ENCODE results near the gene MTMR2.

The MTMR2 gene

GRCh38 chr11:95918056-95918455 is 5.9 kb downstream of the MTMR2 start:
- no peak for DNase-seq

DNA sequence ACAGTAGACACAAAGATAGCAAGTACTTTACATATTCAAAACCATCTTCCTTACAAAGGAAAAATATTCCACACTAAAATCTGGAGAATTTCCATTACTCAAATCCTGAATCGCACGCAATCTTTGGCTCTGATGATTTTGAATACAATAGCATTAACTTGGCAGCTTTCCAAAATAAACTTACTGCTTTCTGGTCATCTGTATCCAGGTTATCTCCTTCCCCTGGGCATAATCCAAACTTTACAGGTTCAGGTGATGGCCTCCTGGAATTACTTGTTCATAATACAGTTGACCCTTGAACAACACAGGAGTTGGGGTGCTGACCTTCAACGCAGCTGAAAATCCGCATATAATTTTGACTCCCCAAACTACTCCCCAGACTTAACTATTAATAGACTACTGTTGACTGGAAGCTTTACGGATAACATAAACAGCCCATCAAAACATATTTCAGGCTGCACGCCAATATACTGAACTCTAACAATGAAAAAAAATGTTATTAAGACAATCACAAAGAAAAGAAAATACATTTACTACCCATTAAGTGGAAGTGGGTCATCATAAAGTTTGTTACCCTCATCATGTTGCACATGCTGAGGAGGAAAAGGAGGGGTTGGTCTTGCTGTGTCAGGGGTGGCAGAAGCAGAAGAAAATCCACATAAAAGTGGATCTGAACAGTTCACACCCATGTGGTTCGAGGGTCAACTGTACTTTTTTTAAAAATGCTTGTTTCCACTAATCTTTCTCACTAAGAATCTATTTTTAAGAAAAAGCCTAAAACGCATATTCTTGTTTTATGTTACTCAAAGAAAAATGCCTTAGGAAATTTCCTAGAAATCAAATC is 6.5 kb downstream of the MTMR2 start:
- DNase-seq: no peak

- DNase-seq: no peak
These were observed 7.9 kb downstream of the MTMR2 start for GRCh38 chr11:95916049-95916448.

DNA sequence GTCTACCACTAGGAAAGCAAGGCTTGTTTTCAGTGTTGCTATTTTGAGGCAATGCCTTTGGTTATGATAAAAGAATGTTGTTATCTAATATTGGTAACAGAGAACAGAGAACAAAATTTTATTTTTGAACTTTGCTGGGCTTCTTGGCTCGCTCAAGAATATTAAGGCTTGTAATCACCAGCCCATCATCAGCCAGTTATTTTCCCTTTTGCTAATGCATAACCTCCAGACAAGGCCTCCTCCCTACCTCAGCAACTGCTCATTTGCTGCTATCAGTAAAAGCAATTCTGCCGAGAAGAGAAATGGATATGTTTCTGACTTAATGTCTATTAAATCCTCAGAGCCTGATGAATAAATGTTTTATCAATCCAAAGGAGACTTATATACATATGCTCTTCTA is 8.9 kb downstream of the MTMR2 start:
- DNase-seq: no peak

DNA sequence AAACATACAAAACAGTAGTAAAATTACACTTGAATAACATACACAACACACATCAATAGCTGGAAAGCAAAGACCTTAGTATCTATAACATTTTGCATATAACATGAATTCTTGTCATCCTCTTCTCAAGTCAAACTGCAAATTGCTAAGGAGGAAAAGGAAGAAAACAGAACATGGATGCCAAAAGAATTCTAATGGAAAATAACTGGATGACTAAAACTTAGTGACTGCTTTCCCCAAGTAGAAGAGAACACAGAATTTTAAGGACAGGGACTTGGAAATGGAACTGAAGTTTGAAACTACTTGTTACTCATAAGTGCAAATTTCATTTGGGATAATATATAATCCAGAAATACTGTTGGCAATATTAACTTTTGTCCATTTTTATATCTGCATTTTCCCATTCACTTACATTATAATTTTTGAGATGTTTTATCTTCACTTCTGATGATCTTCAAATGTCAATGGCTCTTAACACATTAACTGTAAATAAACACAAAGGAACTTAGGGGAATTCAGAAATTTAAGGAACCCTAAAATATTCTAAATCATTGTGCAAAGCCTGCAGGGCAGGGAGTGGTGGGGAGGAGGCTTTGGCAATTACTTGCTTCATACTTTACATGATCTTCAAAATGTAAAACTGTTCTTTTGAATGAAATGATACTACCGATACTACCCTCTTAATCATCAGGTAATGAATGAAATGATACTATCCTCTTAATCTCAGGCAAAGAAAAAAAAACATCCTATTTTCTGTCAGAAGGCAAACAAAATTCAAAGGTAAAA is 9.9 kb downstream of the MTMR2 start:
- no peak for DNase-seq

DNA sequence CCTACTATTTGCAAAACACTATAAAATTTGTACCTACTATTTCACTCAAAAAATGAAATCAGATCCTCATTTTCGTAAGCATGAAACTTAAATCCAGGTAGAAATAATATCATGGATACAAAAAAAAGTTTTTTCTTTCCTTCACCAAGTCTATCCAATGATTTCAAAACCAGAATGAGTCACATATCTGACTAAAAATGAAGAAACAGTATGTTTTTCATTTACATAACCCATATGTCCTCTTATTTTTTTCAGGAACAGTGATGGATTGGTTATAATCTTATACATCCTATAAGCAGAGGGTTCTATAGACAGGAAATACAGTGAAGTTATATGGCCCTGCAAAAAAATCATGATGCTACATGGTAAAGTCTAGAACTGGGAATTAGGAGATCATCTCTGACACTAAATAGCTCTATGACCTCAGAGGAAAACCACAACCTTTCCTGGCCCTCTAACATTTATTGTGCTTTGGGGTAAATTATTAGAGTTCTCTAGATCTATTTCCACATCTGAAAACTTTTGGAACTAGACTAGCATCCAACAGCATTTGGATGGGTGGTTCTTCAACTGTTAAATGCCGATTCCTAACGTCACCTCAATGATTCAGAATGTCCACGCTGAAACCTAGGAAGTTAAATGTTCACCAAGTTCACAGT is 10.9 kb downstream of the MTMR2 start:
- no peak for DNase-seq

DNA sequence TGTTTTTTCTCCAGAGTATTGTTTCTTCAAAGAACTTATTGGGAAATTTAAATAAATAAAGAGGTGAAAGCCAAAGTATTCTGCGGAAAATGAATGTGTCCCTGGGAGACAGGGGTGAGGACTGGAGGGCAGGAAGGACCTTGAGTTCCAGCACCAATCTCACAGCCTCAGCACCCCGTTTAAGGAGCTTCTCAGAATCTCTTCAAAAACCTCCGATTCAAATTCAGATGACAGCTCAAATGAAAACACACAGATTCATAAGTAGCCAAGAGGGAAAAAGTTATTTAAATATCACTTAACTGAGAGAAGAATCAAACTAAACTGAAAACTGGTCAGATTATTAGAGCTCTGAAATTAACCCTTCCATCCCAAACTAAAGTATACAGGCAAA is 12.5 kb downstream of the MTMR2 start:
- peak in 2 of 51 donors; percentile 12 to 54 for DNase-seq

DNA sequence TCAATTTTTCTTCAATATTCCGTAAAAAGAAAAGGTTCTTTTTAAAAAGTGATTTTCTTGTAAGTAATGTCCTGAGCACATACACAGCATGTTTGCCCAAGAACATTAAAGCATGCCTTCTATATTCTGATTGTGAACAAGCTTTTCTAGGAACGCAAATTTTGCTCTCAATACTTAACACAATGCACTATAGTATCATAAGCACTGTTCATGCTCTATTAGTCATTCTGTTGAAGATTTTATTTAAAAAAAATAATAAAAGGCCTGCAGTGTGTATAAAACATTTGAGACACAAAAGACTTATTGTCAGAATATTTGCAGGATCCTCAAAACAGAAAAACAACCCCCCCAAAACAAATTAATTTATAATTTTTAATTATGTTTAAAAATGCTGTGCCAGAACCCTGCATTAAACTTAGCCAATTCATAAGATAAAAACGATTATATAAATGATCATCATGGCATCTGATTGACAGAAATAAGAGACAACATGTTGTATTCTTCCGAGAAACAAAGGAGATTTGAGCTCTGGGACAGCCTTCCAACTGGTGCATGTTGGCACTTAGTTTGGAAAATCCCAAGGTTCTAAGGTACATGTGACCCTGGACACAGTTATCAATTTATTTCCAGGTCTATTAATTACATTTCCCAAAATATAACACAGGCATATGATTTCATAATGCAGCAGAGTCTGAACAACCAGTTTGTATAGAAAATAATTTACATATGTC is 13.1 kb downstream of the MTMR2 start:
- peak in 3 of 51 donors; percentile 8 to 51 (median 24) for DNase-seq

DNA sequence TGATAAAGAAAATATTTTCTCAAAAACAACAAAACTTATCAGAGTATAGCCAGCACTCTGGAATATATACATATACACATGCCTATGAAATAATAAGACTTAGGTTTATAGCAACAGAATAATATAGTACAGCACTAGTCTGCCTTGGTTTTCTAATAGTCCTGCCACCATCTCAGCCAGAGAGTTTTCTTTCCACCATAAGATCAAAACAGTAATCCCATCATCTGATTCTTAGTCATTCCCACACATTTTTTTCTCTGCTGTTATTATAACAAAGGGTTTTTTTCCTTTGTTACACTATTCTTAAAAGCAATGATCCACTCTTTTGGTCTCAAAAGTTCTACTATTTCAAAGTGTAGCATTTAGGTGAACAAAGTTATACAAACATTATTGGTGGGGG is 15.1 kb downstream of the MTMR2 start:
- no peak for DNase-seq

DNA sequence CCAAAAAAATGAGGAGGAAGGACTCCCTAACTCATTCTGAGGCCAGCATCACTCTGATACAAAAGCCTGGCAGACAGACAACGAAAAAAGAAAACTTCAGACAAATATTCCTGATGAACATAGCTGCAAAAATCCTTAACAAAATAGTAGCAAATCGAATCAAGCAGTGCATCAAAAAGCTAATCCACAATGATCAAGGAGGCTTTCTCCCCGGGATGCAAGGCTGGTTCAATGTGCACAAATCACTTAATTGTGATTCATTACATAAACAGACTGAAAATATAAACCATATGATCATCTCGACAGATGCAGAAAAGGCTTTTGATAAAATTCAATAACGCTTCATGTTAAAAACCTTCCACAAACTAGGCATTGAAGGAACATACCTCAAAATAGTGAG is 16.4 kb downstream of the MTMR2 start:
- DNase-seq: no peak

GRCh38 chr11:95904009-95904650 is 19.8 kb downstream of the MTMR2 start:
- DNase-seq: no peak

DNA sequence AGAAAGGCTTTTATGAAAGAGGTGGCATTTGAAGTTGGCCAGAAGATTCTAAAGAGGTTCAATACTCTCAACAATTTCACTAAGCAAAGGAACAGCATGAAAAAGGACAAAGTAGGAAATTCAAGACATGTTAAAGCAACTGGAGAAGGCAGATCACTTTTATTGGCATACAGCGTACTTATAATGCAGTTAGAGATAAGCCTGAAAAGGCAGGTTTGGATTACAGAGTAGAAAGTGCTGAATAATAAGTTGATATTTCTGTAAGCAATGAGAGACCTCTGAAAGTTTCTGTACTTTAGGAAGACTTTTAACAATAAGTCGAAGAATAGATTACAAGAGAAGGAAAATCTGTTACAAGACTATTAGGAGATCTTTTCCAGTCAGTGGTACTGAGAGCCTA is 25.1 kb downstream of the MTMR2 start:
- no peak for DNase-seq

DNA sequence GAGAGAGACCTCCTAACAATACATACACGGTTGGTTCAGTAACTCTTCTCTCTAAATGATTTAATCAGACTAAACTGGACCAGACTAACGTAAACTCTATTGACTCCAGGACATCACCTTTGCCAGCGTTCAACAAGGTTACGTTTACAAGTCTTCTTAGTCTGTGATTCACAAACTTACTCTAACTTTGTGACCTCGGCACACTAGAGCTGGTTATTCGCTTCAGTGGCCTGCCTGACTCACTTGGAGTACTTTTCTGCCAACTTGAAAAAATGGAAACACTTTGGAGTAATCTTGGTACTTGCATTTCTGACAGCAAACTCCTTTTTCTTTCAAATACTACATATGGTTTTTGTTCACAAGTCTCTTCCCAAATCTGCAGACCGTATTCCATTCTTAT is 26.2 kb downstream of the MTMR2 start:
- DNase-seq: no peak

DNA sequence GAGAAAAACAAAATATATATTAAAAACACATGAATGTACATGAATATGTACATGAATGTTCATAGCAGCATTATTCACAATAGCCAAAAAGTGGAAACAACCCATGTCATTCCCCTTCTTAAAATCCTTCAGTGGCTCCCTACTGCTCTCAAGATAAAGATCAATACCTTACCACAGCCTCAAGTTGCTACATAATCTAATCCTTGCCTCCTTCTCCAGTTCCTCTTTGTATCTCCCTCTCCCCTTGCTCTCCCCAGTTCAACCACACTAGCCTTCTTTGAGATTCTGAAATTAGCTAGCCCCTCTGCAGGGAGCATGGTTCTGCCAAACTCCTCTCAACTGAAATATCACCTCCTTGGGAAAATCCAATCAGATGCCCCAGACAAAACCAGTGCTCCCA is 28.1 kb downstream of the MTMR2 start:
- DNase-seq: no peak

DNA sequence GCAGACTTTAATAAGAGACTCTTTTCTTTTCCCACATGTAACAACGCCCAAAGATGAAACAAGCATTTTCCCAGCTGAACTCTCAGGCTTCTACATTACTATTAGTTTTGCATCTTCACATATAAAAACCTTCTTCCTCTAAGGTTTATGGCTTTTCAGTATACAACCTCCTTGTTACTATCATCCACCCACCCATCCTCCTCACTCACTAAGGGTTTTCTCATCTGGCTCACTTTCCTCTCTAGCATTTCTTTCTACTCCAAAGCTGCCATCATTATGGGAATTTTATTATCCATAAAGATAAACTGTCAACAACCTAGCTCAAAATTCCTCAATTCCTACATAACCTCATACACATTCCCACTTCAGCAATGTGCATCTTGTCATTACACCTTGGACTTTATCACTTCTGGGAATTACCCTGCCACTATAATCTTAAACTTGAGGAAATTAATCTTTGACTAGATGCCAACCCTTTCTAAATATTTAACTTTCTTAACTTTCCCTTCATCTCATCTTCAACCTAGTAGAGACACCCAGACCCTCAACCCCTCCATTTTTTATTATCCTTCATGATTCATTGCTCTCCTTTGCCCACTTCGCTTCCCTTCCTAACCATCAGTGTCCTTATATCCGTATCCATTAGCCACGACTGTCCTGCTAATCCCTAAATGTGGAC is 30.9 kb downstream of the MTMR2 start:
- DNase-seq: no peak

GRCh38 chr11:95892492-95892891 is 31.4 kb downstream of the MTMR2 start:
- DNase-seq: no peak

GRCh38 chr11:95891423-95892170 is 32.3 kb downstream of the MTMR2 start:
- peak in 1 of 51 donors; percentile 13 for DNase-seq

GRCh38 chr11:95888852-95889251 is 35.1 kb downstream of the MTMR2 start:
- no peak for DNase-seq

- no peak for DNase-seq
These were observed 35.5 kb downstream of the MTMR2 start for GRCh38 chr11:95888439-95888838.

DNA sequence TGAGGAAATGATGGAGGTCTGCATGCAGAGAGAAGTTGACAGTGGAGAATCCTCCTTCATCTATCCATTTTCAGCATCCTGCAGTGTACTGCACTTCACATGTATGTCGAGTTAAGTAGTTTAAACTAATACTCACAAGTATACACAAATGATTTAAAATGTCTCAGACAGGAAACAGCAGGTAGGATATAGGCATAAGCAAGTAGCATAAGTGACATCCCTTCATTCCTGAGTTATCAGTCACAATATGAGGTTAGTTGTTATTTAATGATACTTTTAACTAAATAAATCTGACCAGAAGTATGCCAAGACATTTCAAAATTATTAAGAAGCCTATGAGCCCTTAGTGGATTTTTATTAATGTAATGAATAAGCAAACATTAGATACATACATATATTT is 37.4 kb downstream of the MTMR2 start:
- no peak for DNase-seq

Measured in hypothalamus (tissue), 51 donors.